Peyer's patch (tissue), 4 donors: Measurements from ENCODE around the gene CHRD. TPM values are rescaled to one million over a fixed set of nuclear protein-coding genes. Genes with fewer than 3 reads are reported as not detected.
"Not testable (repeated sequence)": the region's sequence is repeated elsewhere in the genome, so short reads cannot be mapped to it uniquely, and the experiment has no call there.

Experiments
- DNase-seq, 3 donors: peaks; one replicate each; pipeline ENCODE4 v3.0.0-alpha.2; 2017 to 2019
- H3K27ac ChIP-seq, 4 donors: fragments of 200-600 bp; sonication (generic); one replicate each; pipeline ENCODE4 v1.5.1; 2016 to 2019
- H3K27me3 ChIP-seq, 2 donors: fragments of 200-600 bp; sonication (generic); one replicate each; pipeline ENCODE4 v1.5.1; 2019
- H3K36me3 ChIP-seq, 3 donors: fragments of 200-600 bp; sonication (generic); one replicate each; pipeline ENCODE4 v1.5.1; 2016 to 2019
- H3K4me1 ChIP-seq, 4 donors: fragments of 200-600 bp; sonication (generic); one replicate each; pipeline ENCODE4 v1.5.1; 2016 to 2019
- H3K4me3 ChIP-seq, 4 donors: fragments of 200-600 bp; sonication (generic); 1 replicate in 3 of 4; 2 replicates in 1 of 4; pipeline ENCODE4 v1.5.1; 2016 to 2019; ENCODE audit warnings: mild to moderate bottlenecking in 1 of 4
- H3K9me3 ChIP-seq, 4 donors: fragments of 200-600 bp; sonication (generic); one replicate each; pipeline ENCODE4 v1.5.1; 2016 to 2019; ENCODE audit warnings: mild to moderate bottlenecking in 1 of 4
- POLR2A ChIP-seq, 2 donors: fragments of 450-650 bp; IDR thresholded peaks; one replicate each; pipeline ENCODE4 v1.5.1; 2017; ENCODE audit warnings: antibody characterized with exemption in 2 of 2, mild to moderate bottlenecking in 2 of 2, moderate library complexity in 2 of 2
- total RNA-seq, 4 donors: library from RNA; depleted of rRNA; stranded (reverse); fragments of >200 nt; gene quantifications; one replicate each; pipeline ENCODE4 v1.1.0, GENCODE V29; 2016
- TF ChIP-seq, protein P1 (sequence below), 6 experiments: fragments of 450-650 bp in 4 of 6; fragments of 200-600 bp in 2 of 6; sonication (generic) in 1 of 6; IDR thresholded peaks; one replicate each; pipeline ENCODE4 v1.5.1; 2017 to 2019; ENCODE audit warnings: antibody characterized with exemption in 6 of 6, mild to moderate bottlenecking in 3 of 6, moderate library complexity in 1 of 6

Gene CHRD
- total RNA-seq, 4 donors from 2014 or later = 0.53 to 17.3 (median 4.4) TPM

DNA sequence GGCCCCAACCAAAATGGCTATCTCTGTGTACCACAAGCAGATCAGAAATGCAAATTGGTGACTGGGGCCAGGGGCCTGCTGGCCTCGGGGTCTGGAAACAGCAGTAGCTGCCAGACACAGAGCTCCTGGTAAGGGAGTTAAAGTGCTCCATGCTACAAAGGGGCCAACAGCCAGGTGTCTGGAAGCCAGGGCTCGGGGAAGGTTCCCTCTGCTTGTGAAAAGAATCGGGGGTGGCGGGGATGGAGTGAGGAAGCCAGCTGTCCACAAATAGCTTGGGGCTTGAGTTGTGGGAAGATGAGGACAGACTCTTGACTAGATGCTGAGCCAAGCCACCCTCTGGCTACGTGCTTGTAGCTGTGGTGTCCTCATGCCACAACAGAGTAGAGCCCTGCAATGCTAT, 39.3 kb downstream of the CHRD start:
- Histone ChIP-seq H3K27me3 (no peaks in the 10 kb centered on the region), H3K36me3 (no peaks in the 10 kb centered on the region), H3K4me3 (no peak overlapping the region), H3K27ac (no peak overlapping the region), H3K4me1 (no peaks in the 10 kb centered on the region), H3K9me3 (no peaks in the 10 kb centered on the region)
- TF ChIP-seq POLR2A (IDR thresholded peaks at IDR 0.05) = no peak
- TF ChIP-seq, protein P1, sequence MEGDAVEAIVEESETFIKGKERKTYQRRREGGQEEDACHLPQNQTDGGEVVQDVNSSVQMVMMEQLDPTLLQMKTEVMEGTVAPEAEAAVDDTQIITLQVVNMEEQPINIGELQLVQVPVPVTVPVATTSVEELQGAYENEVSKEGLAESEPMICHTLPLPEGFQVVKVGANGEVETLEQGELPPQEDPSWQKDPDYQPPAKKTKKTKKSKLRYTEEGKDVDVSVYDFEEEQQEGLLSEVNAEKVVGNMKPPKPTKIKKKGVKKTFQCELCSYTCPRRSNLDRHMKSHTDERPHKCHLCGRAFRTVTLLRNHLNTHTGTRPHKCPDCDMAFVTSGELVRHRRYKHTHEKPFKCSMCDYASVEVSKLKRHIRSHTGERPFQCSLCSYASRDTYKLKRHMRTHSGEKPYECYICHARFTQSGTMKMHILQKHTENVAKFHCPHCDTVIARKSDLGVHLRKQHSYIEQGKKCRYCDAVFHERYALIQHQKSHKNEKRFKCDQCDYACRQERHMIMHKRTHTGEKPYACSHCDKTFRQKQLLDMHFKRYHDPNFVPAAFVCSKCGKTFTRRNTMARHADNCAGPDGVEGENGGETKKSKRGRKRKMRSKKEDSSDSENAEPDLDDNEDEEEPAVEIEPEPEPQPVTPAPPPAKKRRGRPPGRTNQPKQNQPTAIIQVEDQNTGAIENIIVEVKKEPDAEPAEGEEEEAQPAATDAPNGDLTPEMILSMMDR (IDR thresholded peaks at IDR 0.05) = no peak
- no peak for DNase-seq

DNA sequence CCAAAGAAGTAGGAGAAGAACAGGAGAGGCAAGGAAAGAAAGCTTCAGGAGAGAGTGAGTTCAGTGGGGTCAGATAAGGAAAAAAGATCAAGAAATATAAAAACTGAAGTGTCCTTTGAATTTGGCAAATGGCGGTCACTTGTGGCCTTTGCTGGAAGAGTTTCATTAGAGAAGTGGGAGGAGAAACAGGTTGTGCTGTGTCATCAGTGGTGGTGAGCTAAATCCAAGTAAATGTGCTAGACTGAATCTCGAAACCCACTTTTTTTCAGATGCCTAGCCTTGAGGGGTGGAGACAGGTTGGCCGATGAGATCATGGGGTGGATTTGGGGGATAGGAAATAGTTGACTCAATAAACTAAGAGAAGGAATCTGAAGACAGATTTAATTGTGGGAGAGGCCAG, 43.7 kb downstream of the CHRD start:
- Histone ChIP-seq H3K27me3 (no peaks in the 10 kb centered on the region), H3K4me3 (no peak overlapping the region), H3K27ac (no peak overlapping the region), H3K4me1 (no peaks in the 10 kb centered on the region), H3K9me3 (no peaks in the 10 kb centered on the region), H3K36me3 (no peaks in the 10 kb centered on the region)
- DNase-seq = no peak
- TF ChIP-seq POLR2A (IDR thresholded peaks at IDR 0.05) = no peak
- TF ChIP-seq, protein P1 (IDR thresholded peaks at IDR 0.05) = no peak

DNA sequence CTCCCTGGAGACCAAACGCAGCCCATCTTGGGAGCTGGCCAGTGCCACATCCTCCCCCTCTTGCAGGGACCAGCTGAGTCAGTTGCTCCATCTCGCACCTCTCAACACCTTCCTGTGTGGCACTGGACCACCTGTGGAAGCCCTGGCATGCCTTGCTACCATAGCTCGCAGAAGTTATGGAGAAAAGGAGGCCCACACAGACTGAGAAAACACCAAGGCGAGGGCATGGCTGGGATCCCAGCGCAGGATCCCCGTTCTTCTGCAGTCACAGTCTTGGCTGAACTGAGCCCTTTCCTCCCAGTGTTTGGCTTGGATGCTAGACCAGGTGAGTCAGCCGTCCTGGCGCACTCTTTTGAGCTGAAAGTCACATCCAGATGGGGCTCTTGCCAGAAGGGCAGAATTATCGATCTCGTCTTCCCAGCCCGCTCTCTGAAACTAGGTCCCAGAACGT, 46.9 kb downstream of the CHRD start:
- H3K9me3 ChIP-seq = no peaks in the 10 kb centered on the region
- no peaks in the 10 kb centered on the region for H3K4me1 ChIP-seq
- no peak for DNase-seq
- no peaks in the 10 kb centered on the region for H3K36me3 ChIP-seq
- H3K27ac ChIP-seq = no peak overlapping the region
- H3K4me3 ChIP-seq = no peak overlapping the region
- TF ChIP-seq, protein P1 (IDR thresholded peaks at IDR 0.05) = no peak
- TF ChIP-seq POLR2A (IDR thresholded peaks at IDR 0.05) = no peak
- H3K27me3 ChIP-seq = no peaks in the 10 kb centered on the region

DNA sequence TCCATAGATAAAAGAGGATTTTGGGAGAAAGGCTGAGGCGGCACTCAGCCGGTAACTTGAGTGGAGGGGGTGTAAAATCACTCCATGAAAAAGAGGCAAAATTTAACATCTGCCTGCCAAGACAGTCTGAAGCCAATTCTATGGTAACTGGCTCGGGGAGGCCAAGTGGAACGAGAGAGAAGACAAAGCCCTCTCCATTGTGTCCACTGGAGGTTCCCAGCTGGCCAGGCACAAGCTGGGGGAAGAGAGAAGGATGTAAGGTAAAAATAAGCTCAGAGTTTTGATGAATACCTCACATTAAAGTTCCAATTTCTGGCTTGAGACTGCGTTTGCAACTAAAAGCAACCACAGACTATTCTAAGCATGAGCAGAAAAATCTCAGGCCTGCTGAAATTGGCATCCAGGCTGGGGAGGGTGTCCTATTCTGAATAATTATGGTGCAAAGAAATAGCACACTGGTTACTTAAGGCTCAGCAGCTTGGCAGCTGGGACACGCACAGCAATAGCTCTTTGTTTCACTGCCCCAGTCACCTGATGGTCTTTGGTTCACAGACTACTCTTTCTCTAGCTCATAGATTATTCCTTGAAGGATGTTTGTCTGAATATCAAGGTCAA, 48.8 kb downstream of the CHRD start:
- no peak for TF ChIP-seq POLR2A (IDR thresholded peaks at IDR 0.05)
- TF ChIP-seq, protein P1 (IDR thresholded peaks at IDR 0.05) = no peak
- no peaks in the 10 kb centered on the region for H3K4me1 ChIP-seq
- H3K9me3 ChIP-seq = no peaks in the 10 kb centered on the region
- no peaks in the 10 kb centered on the region for H3K36me3 ChIP-seq
- DNase-seq = no peak
- H3K4me3 ChIP-seq = no peak overlapping the region
- no peaks in the 10 kb centered on the region for H3K27me3 ChIP-seq
- H3K27ac ChIP-seq = no peak overlapping the region

DNA sequence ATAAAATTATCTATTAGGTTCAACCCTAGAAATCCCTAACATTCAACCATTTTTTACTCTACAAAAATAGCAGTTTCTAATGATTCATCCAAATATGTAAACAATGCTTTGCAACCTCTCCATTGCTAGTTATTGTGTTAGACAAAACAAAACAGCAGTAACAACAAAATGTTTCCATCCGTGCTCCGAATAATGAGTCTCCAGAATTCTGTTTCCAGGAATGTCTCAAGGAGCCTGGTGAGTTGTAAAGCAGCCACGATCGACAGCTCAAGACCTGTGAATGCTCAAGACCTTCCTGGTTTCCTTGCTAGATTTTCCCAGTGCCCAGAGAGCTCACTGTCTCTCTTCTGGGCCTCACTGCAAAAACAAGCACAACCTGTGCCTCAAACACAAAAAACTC, 49.9 kb downstream of the CHRD start:
- no peak for DNase-seq
- no peak overlapping the region for H3K27ac ChIP-seq
- H3K9me3 ChIP-seq = no peaks in the 10 kb centered on the region
- TF ChIP-seq, protein P1 (IDR thresholded peaks at IDR 0.05) = no peak
- TF ChIP-seq POLR2A (IDR thresholded peaks at IDR 0.05) = no peak
- no peaks in the 10 kb centered on the region for H3K27me3 ChIP-seq
- no peaks in the 10 kb centered on the region for H3K36me3 ChIP-seq
- no peak overlapping the region for H3K4me3 ChIP-seq
- H3K4me1 ChIP-seq = no peaks in the 10 kb centered on the region

DNA sequence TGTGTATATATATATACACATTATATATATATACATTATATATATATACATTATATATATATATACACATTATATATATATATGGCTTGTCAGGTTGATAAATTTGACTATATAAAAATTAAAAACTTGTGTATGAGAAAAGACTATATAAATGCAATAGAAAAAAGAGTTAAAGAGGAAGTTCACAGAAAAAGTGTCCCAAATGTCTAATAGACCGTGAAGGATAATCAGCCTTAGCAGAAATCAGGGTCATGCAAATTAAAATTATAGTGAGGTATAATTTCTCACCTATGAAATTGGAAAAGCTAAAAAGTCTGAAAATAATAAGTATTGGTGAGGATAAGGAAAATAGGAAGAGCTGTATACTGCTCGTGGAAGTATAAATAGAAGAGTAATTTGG, 51.1 kb downstream of the CHRD start:
- DNase-seq = no peak
- no peak overlapping the region for H3K27ac ChIP-seq
- TF ChIP-seq, protein P1 (IDR thresholded peaks at IDR 0.05) = no peak
- no peak for TF ChIP-seq POLR2A (IDR thresholded peaks at IDR 0.05)
- no peaks in the 10 kb centered on the region for H3K4me1 ChIP-seq
- H3K36me3 ChIP-seq = no peaks in the 10 kb centered on the region
- no peak overlapping the region for H3K4me3 ChIP-seq
- no peaks in the 10 kb centered on the region for H3K9me3 ChIP-seq
- no peaks in the 10 kb centered on the region for H3K27me3 ChIP-seq

DNA sequence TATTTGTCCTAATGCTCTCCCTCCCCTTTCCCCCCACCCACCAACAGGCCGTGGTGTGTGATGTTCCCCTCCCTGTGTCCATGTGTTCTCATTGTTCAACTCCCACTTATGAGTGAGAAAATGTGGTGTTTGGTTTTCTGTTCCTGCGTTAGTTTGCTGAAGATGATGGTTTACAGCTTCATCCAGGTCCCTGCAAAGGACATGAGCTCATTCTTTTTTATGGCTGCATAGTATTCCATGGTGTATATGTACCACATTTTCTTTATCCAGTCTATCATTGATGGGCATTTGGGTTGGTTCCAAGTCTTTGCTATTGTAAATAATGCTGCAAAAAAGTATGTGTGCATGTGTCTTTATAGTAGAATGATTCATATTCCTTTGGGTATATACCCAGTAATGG, 53.3 kb downstream of the CHRD start:
- H3K27ac ChIP-seq, H3K9me3 ChIP-seq, H3K27me3 ChIP-seq, H3K4me3 ChIP-seq, H3K4me1 ChIP-seq, DNase-seq, H3K36me3 ChIP-seq: not testable (repeated sequence)
